Breast epithelium (tissue), 4 donors: ENCODE measurements around the gene FHAD1. TPM values are rescaled to one million over a fixed set of nuclear protein-coding genes. Genes with fewer than 3 reads are reported as not detected.

ENCODE experiments used
- DNase-seq, 2 donors: peaks; one replicate each; pipeline ENCODE4 v3.0.0-alpha.2; 2019; ENCODE audit warnings: low spot score in 2 of 2
- H3K27ac ChIP-seq, 2 donors: fragments of 200-600 bp; sonication (generic) in 1 of 2; one replicate each; pipeline ENCODE4 v1.5.1; 2016 to 2019; ENCODE audit warnings: mild to moderate bottlenecking in 1 of 2
- H3K27me3 ChIP-seq, 2 donors: fragments of 200-600 bp; sonication (generic) in 1 of 2; one replicate each; pipeline versions ENCODE4 v1.5.1 to v1.6.0; 2017 to 2019; ENCODE audit warnings: control low read depth in 1 of 2, mild to moderate bottlenecking in 1 of 2
- H3K36me3 ChIP-seq: fragments of 200-600 bp; one replicate; pipeline ENCODE4 v1.5.1; 2019
- H3K4me1 ChIP-seq, 2 donors: fragments of 200-600 bp; sonication (generic); one replicate each; pipeline ENCODE4 v1.5.1; 2016 to 2019; ENCODE audit warnings: control low read depth in 1 of 2
- H3K4me3 ChIP-seq, 3 donors: fragments of 200-600 bp; sonication (generic); 1 replicate in 2 of 3; 2 replicates in 1 of 3; pipeline ENCODE4 v1.5.1; 2016 to 2019; ENCODE audit warnings: mild to moderate bottlenecking in 3 of 3, moderate library complexity in 2 of 3
- H3K9me3 ChIP-seq, 2 donors: fragments of 200-600 bp; sonication (generic) in 1 of 2; one replicate each; pipeline ENCODE4 v1.5.1; 2016 to 2019; ENCODE audit warnings: control low read depth in 1 of 2
- POLR2A ChIP-seq: fragments of 450-650 bp; IDR thresholded peaks from one replicate; pipeline ENCODE4 v1.6.1; 2016; ENCODE audit warnings: antibody characterized with exemption, mild to moderate bottlenecking, moderate library complexity
- POLR2AphosphoS5 ChIP-seq, 3 donors: sonication (generic); formaldehyde crosslinking; IDR thresholded peaks; one replicate each; pipeline ENCODE4 v1.6.1; 2017; ENCODE audit warnings: antibody characterized with exemption in 3 of 3
- intact Hi-C: fragments of 100-400 bp; cut with DNase I; formaldehyde crosslinking; loops from one replicate; pipeline ENCODE4 v1.15.1; 2023; ENCODE audit warnings: low total_unique reads
- total RNA-seq, 3 donors: library from RNA; depleted of rRNA; stranded (reverse); fragments of >200 nt; gene quantifications; one replicate each; pipeline ENCODE4 v1.1.0, GENCODE V29; 2016
- TF ChIP-seq, protein P1 (sequence below), 3 donors: fragments of 450-650 bp; IDR thresholded peaks; one replicate each; pipeline ENCODE4 v1.5.1; 2016 to 2017; ENCODE audit warnings: antibody characterized with exemption in 3 of 3, mild to moderate bottlenecking in 3 of 3, moderate library complexity in 3 of 3

Gene FHAD1
- total RNA-seq, 3 donors from 2014 or later = 1.0 to 2.3 TPM; not detected in 1

DNA sequence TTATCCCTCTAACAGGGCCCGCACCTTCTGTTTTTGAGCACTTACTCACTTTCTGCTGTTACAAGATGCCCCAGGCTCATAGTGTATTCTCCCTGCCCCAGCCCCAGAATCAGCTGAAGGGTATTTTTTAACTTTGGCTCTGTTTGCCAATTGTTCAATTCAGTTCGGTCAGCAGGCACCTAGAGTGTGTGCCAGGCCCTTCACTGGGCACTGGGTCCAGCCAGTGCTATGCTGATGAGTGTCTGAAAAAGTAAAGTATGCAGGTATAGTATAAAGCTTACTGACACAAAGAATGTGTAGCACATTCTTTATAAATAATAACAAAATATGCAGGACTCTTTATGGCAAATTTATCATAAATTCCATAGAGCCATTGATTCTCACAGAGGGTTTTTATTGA lies 35.0 kb downstream of the FHAD1 start:
- intact Hi-C loops = loop anchor here (10.0 kb wide), 1 partner anchor 157 kb away; no protein-coding TSS in a partner anchor
- no peaks in the 10 kb centered on the region for H3K9me3 ChIP-seq
- no peak for DNase-seq
- H3K4me3 ChIP-seq = no peak overlapping the region
- H3K36me3 ChIP-seq = no peaks in the 10 kb centered on the region
- TF ChIP-seq POLR2A (no peak), POLR2AphosphoS5 (IDR thresholded peaks at IDR 0.05) (no peak)
- TF ChIP-seq, protein P1, sequence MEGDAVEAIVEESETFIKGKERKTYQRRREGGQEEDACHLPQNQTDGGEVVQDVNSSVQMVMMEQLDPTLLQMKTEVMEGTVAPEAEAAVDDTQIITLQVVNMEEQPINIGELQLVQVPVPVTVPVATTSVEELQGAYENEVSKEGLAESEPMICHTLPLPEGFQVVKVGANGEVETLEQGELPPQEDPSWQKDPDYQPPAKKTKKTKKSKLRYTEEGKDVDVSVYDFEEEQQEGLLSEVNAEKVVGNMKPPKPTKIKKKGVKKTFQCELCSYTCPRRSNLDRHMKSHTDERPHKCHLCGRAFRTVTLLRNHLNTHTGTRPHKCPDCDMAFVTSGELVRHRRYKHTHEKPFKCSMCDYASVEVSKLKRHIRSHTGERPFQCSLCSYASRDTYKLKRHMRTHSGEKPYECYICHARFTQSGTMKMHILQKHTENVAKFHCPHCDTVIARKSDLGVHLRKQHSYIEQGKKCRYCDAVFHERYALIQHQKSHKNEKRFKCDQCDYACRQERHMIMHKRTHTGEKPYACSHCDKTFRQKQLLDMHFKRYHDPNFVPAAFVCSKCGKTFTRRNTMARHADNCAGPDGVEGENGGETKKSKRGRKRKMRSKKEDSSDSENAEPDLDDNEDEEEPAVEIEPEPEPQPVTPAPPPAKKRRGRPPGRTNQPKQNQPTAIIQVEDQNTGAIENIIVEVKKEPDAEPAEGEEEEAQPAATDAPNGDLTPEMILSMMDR (IDR thresholded peaks at IDR 0.05) = no peak
- peak overlapping the region in 1 of 2 donors; percentile 74 for H3K27ac ChIP-seq
- H3K27me3 ChIP-seq = no peaks in the 10 kb centered on the region
- no peaks in the 10 kb centered on the region for H3K4me1 ChIP-seq

DNA sequence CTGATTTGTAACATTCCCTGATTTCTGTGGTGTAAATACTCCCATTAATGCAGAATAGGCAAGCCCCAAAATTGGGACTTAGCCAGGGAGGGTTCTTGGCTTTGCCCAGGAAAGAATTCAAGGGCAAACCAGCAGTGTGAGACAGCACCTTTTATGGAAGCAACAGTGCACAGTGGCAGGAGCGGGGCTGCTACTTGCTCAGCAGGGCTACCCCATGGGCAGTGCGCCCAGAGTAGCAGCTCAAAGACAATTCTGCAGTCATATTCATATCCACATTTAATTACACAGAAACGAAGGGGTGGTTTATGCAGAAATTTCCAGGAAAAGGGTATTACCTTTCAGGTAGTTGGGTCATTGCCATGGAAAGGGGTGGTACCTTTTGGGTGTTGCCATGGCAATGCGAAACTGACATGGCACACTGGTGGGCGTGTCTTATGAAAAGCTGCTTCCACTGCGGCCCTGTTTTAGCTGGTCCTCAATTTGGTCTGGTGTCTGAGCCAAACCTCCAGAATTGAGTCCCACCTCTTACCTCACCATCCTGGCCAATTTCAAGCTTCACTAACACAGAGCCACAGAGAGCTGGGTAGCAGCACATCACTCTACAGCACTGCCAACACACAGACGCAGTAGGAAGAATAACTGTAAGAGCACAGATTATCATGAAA lies 35.9 kb downstream of the FHAD1 start:
- peak in 1 of 2 donors; percentile 85 for DNase-seq
- H3K36me3 ChIP-seq = no peaks in the 10 kb centered on the region
- no peaks in the 10 kb centered on the region for H3K27me3 ChIP-seq
- no peaks in the 10 kb centered on the region for H3K4me1 ChIP-seq
- no peak for TF ChIP-seq POLR2A
- TF ChIP-seq, protein P1 (IDR thresholded peaks at IDR 0.05) = no peak
- no peak for TF ChIP-seq POLR2AphosphoS5 (IDR thresholded peaks at IDR 0.05)
- H3K4me3 ChIP-seq = no peak overlapping the region
- intact Hi-C loops = loop anchor here (10.0 kb wide), 1 partner anchor 158 kb away; no protein-coding TSS in a partner anchor
- H3K9me3 ChIP-seq = no peaks in the 10 kb centered on the region
- peak overlapping the region; percentile 39 to 74 for H3K27ac ChIP-seq

DNA sequence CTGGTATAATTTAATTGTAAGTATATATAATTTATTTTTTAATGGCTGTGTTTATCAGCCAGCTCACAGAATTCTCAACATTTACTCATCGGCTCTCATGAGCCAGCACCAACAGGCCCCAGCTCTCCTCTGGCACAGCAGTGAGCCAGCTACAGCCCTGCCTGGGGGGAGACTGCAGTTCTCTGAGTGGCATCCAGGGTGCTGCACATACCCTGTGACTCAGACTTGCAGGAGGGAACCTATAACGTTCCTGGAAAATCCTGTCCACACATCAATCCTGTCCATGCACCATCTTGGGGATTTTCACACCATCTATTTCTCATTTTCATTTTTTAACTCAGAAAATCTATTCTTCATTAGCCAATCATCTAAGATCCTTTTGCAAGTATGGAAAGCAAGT lies 36.5 kb downstream of the FHAD1 start:
- H3K27me3 ChIP-seq = no peaks in the 10 kb centered on the region
- H3K4me1 ChIP-seq = no peaks in the 10 kb centered on the region
- DNase-seq = peak in 1 of 2 donors; percentile 74
- no peaks in the 10 kb centered on the region for H3K36me3 ChIP-seq
- peak overlapping the region; percentile 39 to 74 for H3K27ac ChIP-seq
- intact Hi-C loops = loop anchor here (10.0 kb wide), 1 partner anchor 159 kb away; no protein-coding TSS in a partner anchor
- TF ChIP-seq, protein P1 (IDR thresholded peaks at IDR 0.05) = peak in 1 of 3 donors; percentile 51
- TF ChIP-seq POLR2A = no peak
- no peak for TF ChIP-seq POLR2AphosphoS5 (IDR thresholded peaks at IDR 0.05)
- no peak overlapping the region for H3K4me3 ChIP-seq
- no peaks in the 10 kb centered on the region for H3K9me3 ChIP-seq

DNA sequence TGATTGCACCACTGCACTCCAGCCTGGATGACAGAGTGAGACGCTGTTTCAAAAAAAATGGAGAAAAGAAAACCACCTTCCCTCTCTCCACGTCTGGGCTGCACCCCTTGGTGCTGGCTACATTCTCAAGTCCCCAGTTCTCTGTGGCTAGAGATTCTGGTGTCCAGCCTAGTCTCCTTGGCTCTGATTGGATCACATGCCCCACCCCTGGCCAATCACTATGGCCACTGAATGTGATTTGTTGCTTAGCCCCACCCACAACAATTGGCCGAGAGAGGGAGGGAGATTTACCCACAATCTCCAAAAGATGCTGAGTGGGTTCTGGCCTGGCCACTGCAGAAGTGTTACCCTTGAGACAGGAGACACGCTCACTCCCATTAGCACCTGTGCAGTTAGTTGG lies 39.4 kb downstream of the FHAD1 start:
- DNase-seq = no peak

More for the DNA sequence above, 39.4 kb downstream of the FHAD1 start:
- Histone ChIP-seq H3K27me3 (no peaks in the 10 kb centered on the region), H3K4me3 (no peak overlapping the region), H3K27ac (no peak overlapping the region), H3K4me1 (no peaks in the 10 kb centered on the region), H3K36me3 (no peaks in the 10 kb centered on the region), H3K9me3 (no peaks in the 10 kb centered on the region)
- intact Hi-C loops = loop anchor here (10.0 kb wide), 1 partner anchor 162 kb away; no protein-coding TSS in a partner anchor
- TF ChIP-seq POLR2A (no peak), POLR2AphosphoS5 (IDR thresholded peaks at IDR 0.05) (no peak)
- TF ChIP-seq, protein P1 (IDR thresholded peaks at IDR 0.05) = no peak
